K562 (cell line): ENCODE results near the gene TAF4. TPM values are rescaled to one million over a fixed set of nuclear protein-coding genes. Genes with fewer than 3 reads are reported as not detected.

Experiments
- ATAC-seq: fragments of 200-7000 bp; cut with Tn5 transposase; 3 replicates; pipeline ENCODE4 v1.9.1; 2020; ENCODE audit warnings: moderate library complexity
- BruUV-seq: library from RNA; stranded (reverse); fragments of 400-500 nt; replicated peaks from 2 replicates; lab custom pipeline; 2021; lab: Mats Ljungman, UMichigan
- CTCF ChIA-PET: fragments of 300-600 bp; formaldehyde crosslinking; extraction: SDS; loops from one replicate; lab custom pipeline; 2021; ENCODE audit warnings: low intra/inter-chr PET ratio; lab: Yijun Ruan, JAX
- POLR2A ChIA-PET: fragments of 300-600, 350-650 bp; sonication (Branson Sonifier 250); formaldehyde crosslinking; extraction: SDS; loops from one replicate; lab custom pipeline; 2021; ENCODE audit warnings: antibody characterized with exemption, inconsistent platforms; lab: Yijun Ruan, JAX
- DNase-seq, 4 experiments: peaks; one replicate each; pipeline versions ENCODE4 v3.0.0 to v3.0.0-alpha.2; 2011 to 2018; ENCODE audit warnings: low spot score in 3 of 4, mixed read lengths in 3 of 4; ENCODE audit errors: extremely low read depth in 1 of 4
- FAIRE-seq: peaks from 2 replicates; lab custom pipeline; 2011; peaks lifted over from hg19 to GRCh38; lab: Jason Lieb, UNC
- H2AFZ ChIP-seq: 2 replicates; pipeline ENCODE4 v1.6.0; 2011; ENCODE audit warnings: low read depth, low read length, control low read depth, inconsistent platforms
- H3K27ac ChIP-seq: fragments of 200-600 bp; 3 replicates; pipeline ENCODE4 v1.8.0; 2011; ENCODE audit warnings: low read depth, mild to moderate bottlenecking, control low read depth, inconsistent platforms, low read length, moderate library complexity, mixed read lengths; ENCODE audit errors: extremely low read depth
- H3K27me3 ChIP-seq, 2 experiments: fragments of 300-600 bp in 1 of 2; 2 replicates in 1 of 2; 3 replicates in 1 of 2; pipeline versions ENCODE4 v1.6.0 to v1.8.0; 2011; ENCODE audit warnings: inconsistent platforms in 2 of 2, low read length in 2 of 2, mild to moderate bottlenecking in 1 of 2, mixed read lengths in 1 of 2, moderate library complexity in 1 of 2; ENCODE audit not compliant: control insufficient read depth in 2 of 2, insufficient read depth in 2 of 2
- H3K36me3 ChIP-seq: fragments of 300-600 bp; 3 replicates; pipeline ENCODE4 v1.8.0; 2011; ENCODE audit warnings: mild to moderate bottlenecking, low read length, inconsistent platforms; ENCODE audit not compliant: control insufficient read depth, insufficient read depth
- H3K4me1 ChIP-seq, 2 experiments: fragments of 200-600 bp in 1 of 2; replicated peaks in 1 of 2; 2 replicates in 1 of 2; 3 replicates in 1 of 2; pipeline versions ENCODE4 v1.5.1 to v1.8.0; 2011; ENCODE audit warnings: inconsistent platforms in 2 of 2, low read length in 2 of 2, mild to moderate bottlenecking in 1 of 2, mixed read lengths in 1 of 2, moderate library complexity in 1 of 2; ENCODE audit not compliant: control insufficient read depth in 2 of 2, insufficient read depth in 2 of 2
- H3K4me2 ChIP-seq: 2 replicates; pipeline ENCODE4 v1.6.1; 2011; ENCODE audit warnings: low read length, control low read depth, inconsistent platforms, mixed read lengths; ENCODE audit not compliant: insufficient read depth
- H3K4me3 ChIP-seq: fragments of 200-600 bp; sonication (generic), shearing (Covaris generic); 2 replicates; pipeline ENCODE4 v1.5.1; 2016; ENCODE audit warnings: control low read depth, inconsistent platforms
- H3K79me2 ChIP-seq: fragments of 200-600 bp; 3 replicates; pipeline ENCODE4 v1.8.0; 2011; ENCODE audit warnings: low read length, inconsistent platforms; ENCODE audit not compliant: control insufficient read depth, insufficient read depth
- H3K9ac ChIP-seq, 2 experiments: 2 replicates each; pipeline versions ENCODE4 v1.6.0 to v1.6.1; 2011; ENCODE audit warnings: low read depth in 2 of 2, low read length in 2 of 2, control low read depth in 1 of 2, inconsistent platforms in 1 of 2, mild to moderate bottlenecking in 1 of 2, mixed read lengths in 1 of 2; ENCODE audit not compliant: insufficient read depth in 1 of 2
- H3K9me1 ChIP-seq: one replicate; pipeline ENCODE4 v1.6.0; 2011; ENCODE audit warnings: inconsistent platforms, mild to moderate bottlenecking, low read length, moderate library complexity; ENCODE audit not compliant: control insufficient read depth, insufficient read depth
- H3K9me3 ChIP-seq: replicated peaks from 2 replicates; pipeline ENCODE4 v1.5.1; 2011; ENCODE audit warnings: low read depth, low read length, inconsistent platforms; ENCODE audit not compliant: control insufficient read depth, insufficient read depth
- H4K20me1 ChIP-seq: replicated peaks from 2 replicates; pipeline ENCODE4 v1.6.1; 2011; ENCODE audit warnings: low read length, inconsistent platforms, mixed read lengths; ENCODE audit not compliant: control insufficient read depth, insufficient read depth
- CHD1 ChIP-seq: fragments of 200-600 bp; sonication (generic); IDR thresholded peaks from one replicate; pipeline ENCODE4 v1.6.1; 2012; ENCODE audit warnings: mild to moderate bottlenecking, moderate library complexity, low read length, inconsistent platforms
- CLOCK ChIP-seq: fragments of 250-450 bp; sonication (Bioruptor Pico); IDR thresholded peaks from 2 replicates; pipeline ENCODE4 v1.4.0; 2020; ENCODE audit warnings: mild to moderate bottlenecking, moderate library complexity, borderline replicate concordance
- KLF6 ChIP-seq: fragments of 250-450 bp; sonication (Bioruptor Pico); IDR thresholded peaks from 2 replicates; pipeline ENCODE4 v1.4.0; 2020; ENCODE audit warnings: mild to moderate bottlenecking, moderate library complexity, borderline replicate concordance
- NONO ChIP-seq, 2 experiments: fragments of 200-400 bp in 1 of 2; fragments of 450-650 bp in 1 of 2; formaldehyde crosslinking in 1 of 2; IDR thresholded peaks; 2 replicates each; pipeline ENCODE4 v1.6.1; 2017; ENCODE audit warnings: low read depth in 2 of 2, mild to moderate bottlenecking in 2 of 2, moderate library complexity in 2 of 2, low read length in 1 of 2
- SMAD3 ChIP-seq: fragments of 450-650 bp; formaldehyde crosslinking; conservative IDR thresholded peaks from 2 replicates; pipeline ENCODE4 v1.4.0; 2020; ENCODE audit warnings: mild to moderate bottlenecking
- ZFX ChIP-seq: sonication (generic); formaldehyde crosslinking; IDR thresholded peaks from 2 replicates; pipeline ENCODE4 v1.8.0; 2022; ENCODE audit warnings: mild to moderate bottlenecking, missing genetic modification reagents, moderate library complexity
- WGBS: fragments of 100-300 bp; shearing (Covaris generic); methylation state at CpG from one replicate; pipeline ENCODE4 v1.1.6; 2016; ENCODE audit warnings: low coverage, mixed read lengths; ENCODE audit not compliant: insufficient coverage; ENCODE audit errors: missing lambda C conversion rate; 5-methylcytosine and 5-hydroxymethylcytosine counted together
- in situ Hi-C: fragments of 300-500 bp; cut with MboI; formaldehyde crosslinking; loops from 4 replicates; pipeline ENCODE4 v1.15.0; 2018; ENCODE audit warnings: inconsistent platforms, mixed read lengths
- intact Hi-C: fragments of 100-400 bp; cut with micrococcal nuclease; formaldehyde crosslinking; loops from 2 replicates; pipeline ENCODE4 v1.14.2; 2022
- polyA plus RNA-seq, 8 experiments: library from polyadenylated mRNA; depleted of rRNA in 4 of 8; stranded (reverse) in 5 of 8; unstranded in 3 of 8; fragments of >200 nt; fragmentation: Nextera tagmentation in 2 of 8; fragmentation: Illumina TruSeq in 1 of 8; extraction: Ambion mirVana in 2 of 8; extraction: Trizol in 1 of 8; gene quantifications; 2 replicates each; pipeline versions ENCODE4 v1.2.1 to v1.2.3, GENCODE V29; 2011 to 2014; ENCODE audit warnings: inconsistent platforms in 1 of 8, missing spikeins in 1 of 8
- total RNA-seq, 7 experiments: library from RNA; depleted of rRNA in 6 of 7; stranded (reverse); fragments of >200 nt in 6 of 7; fragmentation: Illumina TruSeq in 2 of 7; extraction: Trizol in 2 of 7; gene quantifications; 2 replicates each; pipeline versions ENCODE4 v1.2.1 to v1.2.3, GENCODE V29; 2011 to 2021; ENCODE audit warnings: low replicate concordance in 1 of 7
- TF ChIP-seq, protein P1 (sequence below): sonication (generic); formaldehyde crosslinking; IDR thresholded peaks from 2 replicates; pipeline ENCODE4 v1.8.0; 2023; ENCODE audit warnings: missing genetic modification reagents, mild to moderate bottlenecking, borderline replicate concordance

Gene TAF4
- total and polyA plus RNA-seq, 9 of the 15 experiments (the other 6 are each of a cell fraction or from before 2014, with no cell fraction given) = 0.44 to 28.3 (median 5.6) TPM

GRCh38 chr20:62066339-62066982, 780 bp upstream of the TAF4 start (continued):
- peak; percentile 54 for TF ChIP-seq ZFX (CRISPR knock-in tag)
- TF ChIP-seq, all 486 proteins: peak for 37

DNA sequence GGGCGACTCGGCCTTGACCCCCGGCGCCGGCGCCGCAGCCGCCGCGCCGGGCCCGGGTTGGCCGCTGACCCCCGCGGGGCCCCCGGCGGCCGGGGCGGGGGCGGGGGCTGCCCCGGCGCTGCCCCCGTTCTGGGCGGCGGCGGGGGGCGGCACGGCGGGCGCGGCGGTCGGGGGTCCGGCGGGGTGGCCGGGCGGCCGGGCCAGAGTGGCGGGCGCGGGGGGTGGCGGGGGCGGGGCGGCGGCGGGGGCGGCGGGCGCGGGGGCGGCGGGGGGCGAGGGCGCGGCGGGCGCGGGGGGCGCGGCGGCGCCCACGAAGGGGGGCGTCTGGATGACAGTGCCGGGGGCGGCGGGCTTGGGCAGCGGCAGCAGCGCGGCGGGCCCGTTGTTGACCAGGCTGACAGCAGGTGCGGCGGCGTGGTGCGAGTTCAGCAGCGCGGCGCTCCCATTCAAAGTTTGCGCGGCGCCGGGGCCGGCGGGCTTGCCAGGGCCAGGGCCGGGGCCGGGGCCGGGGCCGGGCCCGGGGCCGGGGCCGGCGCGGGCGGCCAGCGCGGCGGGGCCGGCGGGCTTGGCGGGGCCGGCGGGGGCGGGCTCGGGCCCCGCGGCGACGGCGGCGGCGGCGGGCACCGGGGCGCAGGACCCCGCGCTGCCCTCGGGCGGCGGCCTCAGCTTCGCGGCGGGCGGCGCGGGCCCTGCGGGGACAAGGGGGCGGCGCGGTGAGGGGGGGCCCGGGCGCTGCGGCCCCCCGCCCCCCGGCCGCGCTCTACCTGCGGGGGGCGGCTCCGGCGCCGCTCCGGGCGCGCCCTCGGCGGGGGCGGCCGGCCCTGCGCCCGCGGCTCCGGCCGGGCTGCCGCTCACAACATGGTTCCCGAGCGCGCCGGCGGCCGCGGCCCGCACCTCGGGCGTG, 659 bp downstream of the TAF4 start:
- WGBS = 0% methylated on average over 7 of the region's 165 CpGs
- DNase-seq (peak; percentile 23 to 81 (median 60)), ATAC-seq (peak; percentile 20), FAIRE-seq (no peak)
- H3K4me1 ChIP-seq = peaks cover 19 to 41% of the 10 kb centered on the region in 2 experiments
- peaks cover 35% of the 10 kb centered on the region for H3K36me3 ChIP-seq
- intact Hi-C loops (loop anchor here (5.0 kb wide), 3 partner anchors 38 to 77 kb away; partner anchors contain the start of genes LSM14B, PSMA7 and SS18L1), in situ Hi-C loops (no loop called here)
- H3K9me3 ChIP-seq = no peaks in the 10 kb centered on the region
- H3K9ac ChIP-seq = peak overlapping the region; percentile 69 to 96; a peak in 3 of 4 replicates
- H2AFZ ChIP-seq = peak overlapping the region; percentile 75; the same call in 1 of the 2 replicates
- H3K9me1 ChIP-seq = peaks cover 12% of the 10 kb centered on the region
- ChIA-PET POLR2A (interaction anchor here (0.5 to 1.9 kb wide), 8 partner anchors 11 to 688 kb away, joined by 3 to 14 read pairs (median 4); no protein-coding TSS in a partner anchor), CTCF (no interaction called here)
- peak overlapping the region; percentile 83; the same call in 1 of the 2 replicates for H3K4me2 ChIP-seq
- peaks cover 45% of the 10 kb centered on the region for H3K79me2 ChIP-seq
- no TSS peak for BruUV-seq
- no peaks in the 10 kb centered on the region for H3K27me3 ChIP-seq
- peak overlapping the region; percentile 64 for H3K4me3 ChIP-seq
- peak overlapping the region; percentile 74; the same call in 2 of the 3 replicates for H3K27ac ChIP-seq
- peaks cover 34% of the 10 kb centered on the region for H4K20me1 ChIP-seq
- TF ChIP-seq CHD1 (peak; percentile 51), NONO (IDR thresholded peaks at IDR 0.05; ENCODE audit: low read depth in 2 of 2, low read length in 1 of 2) (0 out of 4 replicates have a peak, but pooled peaks of 1 of the 2 experiments have one; percentile 42), CLOCK (no peak), KLF6 (no peak), SMAD3 (CRISPR knock-in tag) (no peak)
- TF ChIP-seq, protein P1, sequence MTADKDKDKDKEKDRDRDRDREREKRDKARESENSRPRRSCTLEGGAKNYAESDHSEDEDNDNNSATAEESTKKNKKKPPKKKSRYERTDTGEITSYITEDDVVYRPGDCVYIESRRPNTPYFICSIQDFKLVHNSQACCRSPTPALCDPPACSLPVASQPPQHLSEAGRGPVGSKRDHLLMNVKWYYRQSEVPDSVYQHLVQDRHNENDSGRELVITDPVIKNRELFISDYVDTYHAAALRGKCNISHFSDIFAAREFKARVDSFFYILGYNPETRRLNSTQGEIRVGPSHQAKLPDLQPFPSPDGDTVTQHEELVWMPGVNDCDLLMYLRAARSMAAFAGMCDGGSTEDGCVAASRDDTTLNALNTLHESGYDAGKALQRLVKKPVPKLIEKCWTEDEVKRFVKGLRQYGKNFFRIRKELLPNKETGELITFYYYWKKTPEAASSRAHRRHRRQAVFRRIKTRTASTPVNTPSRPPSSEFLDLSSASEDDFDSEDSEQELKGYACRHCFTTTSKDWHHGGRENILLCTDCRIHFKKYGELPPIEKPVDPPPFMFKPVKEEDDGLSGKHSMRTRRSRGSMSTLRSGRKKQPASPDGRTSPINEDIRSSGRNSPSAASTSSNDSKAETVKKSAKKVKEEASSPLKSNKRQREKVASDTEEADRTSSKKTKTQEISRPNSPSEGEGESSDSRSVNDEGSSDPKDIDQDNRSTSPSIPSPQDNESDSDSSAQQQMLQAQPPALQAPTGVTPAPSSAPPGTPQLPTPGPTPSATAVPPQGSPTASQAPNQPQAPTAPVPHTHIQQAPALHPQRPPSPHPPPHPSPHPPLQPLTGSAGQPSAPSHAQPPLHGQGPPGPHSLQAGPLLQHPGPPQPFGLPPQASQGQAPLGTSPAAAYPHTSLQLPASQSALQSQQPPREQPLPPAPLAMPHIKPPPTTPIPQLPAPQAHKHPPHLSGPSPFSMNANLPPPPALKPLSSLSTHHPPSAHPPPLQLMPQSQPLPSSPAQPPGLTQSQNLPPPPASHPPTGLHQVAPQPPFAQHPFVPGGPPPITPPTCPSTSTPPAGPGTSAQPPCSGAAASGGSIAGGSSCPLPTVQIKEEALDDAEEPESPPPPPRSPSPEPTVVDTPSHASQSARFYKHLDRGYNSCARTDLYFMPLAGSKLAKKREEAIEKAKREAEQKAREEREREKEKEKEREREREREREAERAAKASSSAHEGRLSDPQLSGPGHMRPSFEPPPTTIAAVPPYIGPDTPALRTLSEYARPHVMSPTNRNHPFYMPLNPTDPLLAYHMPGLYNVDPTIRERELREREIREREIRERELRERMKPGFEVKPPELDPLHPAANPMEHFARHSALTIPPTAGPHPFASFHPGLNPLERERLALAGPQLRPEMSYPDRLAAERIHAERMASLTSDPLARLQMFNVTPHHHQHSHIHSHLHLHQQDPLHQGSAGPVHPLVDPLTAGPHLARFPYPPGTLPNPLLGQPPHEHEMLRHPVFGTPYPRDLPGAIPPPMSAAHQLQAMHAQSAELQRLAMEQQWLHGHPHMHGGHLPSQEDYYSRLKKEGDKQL (CRISPR knock-in tag) = no peak
